Measurements from ENCODE around the gene C19orf81. TPM values are rescaled to one million over a fixed set of nuclear protein-coding genes. Genes with fewer than 3 reads are reported as not detected.

C19orf81 gene
- total and polyA plus RNA-seq, 2 of the 8 experiments (the other 6 are each of a cell fraction or from before 2014, with no cell fraction given) = 11.7 to 13.0 TPM

DNA sequence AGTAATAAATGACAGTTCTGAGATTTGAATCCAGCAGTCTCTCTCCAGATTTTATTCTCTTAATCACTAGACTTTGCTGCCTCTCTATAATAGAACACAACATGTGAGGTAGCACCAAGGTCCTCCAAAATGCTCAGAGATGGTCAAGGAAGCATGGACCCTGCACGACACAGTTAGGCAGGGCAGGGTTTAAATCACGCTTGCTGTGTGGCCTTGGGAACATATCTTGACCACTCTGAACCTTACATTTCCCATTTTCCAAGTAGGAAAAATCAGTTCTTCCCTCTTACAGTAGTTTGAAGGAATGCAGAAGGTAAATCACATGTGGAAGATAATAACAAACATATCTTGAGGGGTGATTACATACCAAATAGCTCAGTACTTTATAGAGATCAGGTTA is 15.9 kb upstream of the C19orf81 start (continued):
- TF ChIP-seq, protein P1, sequence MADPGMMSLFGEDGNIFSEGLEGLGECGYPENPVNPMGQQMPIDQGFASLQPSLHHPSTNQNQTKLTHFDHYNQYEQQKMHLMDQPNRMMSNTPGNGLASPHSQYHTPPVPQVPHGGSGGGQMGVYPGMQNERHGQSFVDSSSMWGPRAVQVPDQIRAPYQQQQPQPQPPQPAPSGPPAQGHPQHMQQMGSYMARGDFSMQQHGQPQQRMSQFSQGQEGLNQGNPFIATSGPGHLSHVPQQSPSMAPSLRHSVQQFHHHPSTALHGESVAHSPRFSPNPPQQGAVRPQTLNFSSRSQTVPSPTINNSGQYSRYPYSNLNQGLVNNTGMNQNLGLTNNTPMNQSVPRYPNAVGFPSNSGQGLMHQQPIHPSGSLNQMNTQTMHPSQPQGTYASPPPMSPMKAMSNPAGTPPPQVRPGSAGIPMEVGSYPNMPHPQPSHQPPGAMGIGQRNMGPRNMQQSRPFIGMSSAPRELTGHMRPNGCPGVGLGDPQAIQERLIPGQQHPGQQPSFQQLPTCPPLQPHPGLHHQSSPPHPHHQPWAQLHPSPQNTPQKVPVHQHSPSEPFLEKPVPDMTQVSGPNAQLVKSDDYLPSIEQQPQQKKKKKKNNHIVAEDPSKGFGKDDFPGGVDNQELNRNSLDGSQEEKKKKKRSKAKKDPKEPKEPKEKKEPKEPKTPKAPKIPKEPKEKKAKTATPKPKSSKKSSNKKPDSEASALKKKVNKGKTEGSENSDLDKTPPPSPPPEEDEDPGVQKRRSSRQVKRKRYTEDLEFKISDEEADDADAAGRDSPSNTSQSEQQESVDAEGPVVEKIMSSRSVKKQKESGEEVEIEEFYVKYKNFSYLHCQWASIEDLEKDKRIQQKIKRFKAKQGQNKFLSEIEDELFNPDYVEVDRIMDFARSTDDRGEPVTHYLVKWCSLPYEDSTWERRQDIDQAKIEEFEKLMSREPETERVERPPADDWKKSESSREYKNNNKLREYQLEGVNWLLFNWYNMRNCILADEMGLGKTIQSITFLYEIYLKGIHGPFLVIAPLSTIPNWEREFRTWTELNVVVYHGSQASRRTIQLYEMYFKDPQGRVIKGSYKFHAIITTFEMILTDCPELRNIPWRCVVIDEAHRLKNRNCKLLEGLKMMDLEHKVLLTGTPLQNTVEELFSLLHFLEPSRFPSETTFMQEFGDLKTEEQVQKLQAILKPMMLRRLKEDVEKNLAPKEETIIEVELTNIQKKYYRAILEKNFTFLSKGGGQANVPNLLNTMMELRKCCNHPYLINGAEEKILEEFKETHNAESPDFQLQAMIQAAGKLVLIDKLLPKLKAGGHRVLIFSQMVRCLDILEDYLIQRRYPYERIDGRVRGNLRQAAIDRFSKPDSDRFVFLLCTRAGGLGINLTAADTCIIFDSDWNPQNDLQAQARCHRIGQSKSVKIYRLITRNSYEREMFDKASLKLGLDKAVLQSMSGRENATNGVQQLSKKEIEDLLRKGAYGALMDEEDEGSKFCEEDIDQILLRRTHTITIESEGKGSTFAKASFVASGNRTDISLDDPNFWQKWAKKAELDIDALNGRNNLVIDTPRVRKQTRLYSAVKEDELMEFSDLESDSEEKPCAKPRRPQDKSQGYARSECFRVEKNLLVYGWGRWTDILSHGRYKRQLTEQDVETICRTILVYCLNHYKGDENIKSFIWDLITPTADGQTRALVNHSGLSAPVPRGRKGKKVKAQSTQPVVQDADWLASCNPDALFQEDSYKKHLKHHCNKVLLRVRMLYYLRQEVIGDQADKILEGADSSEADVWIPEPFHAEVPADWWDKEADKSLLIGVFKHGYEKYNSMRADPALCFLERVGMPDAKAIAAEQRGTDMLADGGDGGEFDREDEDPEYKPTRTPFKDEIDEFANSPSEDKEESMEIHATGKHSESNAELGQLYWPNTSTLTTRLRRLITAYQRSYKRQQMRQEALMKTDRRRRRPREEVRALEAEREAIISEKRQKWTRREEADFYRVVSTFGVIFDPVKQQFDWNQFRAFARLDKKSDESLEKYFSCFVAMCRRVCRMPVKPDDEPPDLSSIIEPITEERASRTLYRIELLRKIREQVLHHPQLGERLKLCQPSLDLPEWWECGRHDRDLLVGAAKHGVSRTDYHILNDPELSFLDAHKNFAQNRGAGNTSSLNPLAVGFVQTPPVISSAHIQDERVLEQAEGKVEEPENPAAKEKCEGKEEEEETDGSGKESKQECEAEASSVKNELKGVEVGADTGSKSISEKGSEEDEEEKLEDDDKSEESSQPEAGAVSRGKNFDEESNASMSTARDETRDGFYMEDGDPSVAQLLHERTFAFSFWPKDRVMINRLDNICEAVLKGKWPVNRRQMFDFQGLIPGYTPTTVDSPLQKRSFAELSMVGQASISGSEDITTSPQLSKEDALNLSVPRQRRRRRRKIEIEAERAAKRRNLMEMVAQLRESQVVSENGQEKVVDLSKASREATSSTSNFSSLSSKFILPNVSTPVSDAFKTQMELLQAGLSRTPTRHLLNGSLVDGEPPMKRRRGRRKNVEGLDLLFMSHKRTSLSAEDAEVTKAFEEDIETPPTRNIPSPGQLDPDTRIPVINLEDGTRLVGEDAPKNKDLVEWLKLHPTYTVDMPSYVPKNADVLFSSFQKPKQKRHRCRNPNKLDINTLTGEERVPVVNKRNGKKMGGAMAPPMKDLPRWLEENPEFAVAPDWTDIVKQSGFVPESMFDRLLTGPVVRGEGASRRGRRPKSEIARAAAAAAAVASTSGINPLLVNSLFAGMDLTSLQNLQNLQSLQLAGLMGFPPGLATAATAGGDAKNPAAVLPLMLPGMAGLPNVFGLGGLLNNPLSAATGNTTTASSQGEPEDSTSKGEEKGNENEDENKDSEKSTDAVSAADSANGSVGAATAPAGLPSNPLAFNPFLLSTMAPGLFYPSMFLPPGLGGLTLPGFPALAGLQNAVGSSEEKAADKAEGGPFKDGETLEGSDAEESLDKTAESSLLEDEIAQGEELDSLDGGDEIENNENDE (IDR thresholded peaks at IDR 0.05; ENCODE audit: insufficient replicate concordance, low read length) = no peak
- TF ChIP-seq BRCA1 (IDR thresholded peaks at IDR 0.05; ENCODE audit: low read depth, low read length) = no peak
